PFSK-1 (cell line): Measurements from ENCODE around the gene USP7.

Experiments
- FOXP2 ChIP-seq: optimal IDR thresholded peaks from 2 replicates; pipeline ENCODE3; 2011; ENCODE audit warnings: borderline replicate concordance, control low read depth, inconsistent platforms; ENCODE audit not compliant: insufficient read depth; ENCODE audit errors: extremely low read length, extremely low read depth
- POLR2AphosphoS5 ChIP-seq: IDR thresholded peaks from 2 replicates; pipeline ENCODE4 v1.6.1; 2012; ENCODE audit warnings: low read depth, mild to moderate bottlenecking, control low read depth, low read length, moderate library complexity
- REST ChIP-seq, 2 experiments: IDR thresholded peaks; 2 replicates each; pipeline versions ENCODE4 v1.6.1 to v1.8.0; 2011 to 2012; ENCODE audit warnings: low read depth in 2 of 2, low read length in 2 of 2, control low read depth in 1 of 2, inconsistent platforms in 1 of 2, mild to moderate bottlenecking in 1 of 2, moderate library complexity in 1 of 2; ENCODE audit not compliant: insufficient read depth in 1 of 2
- SIN3A ChIP-seq: IDR thresholded peaks from 2 replicates; pipeline ENCODE4 v1.6.1; 2012; ENCODE audit warnings: mild to moderate bottlenecking, low read length, moderate library complexity, borderline replicate concordance; ENCODE audit not compliant: insufficient read depth
- TAF1 ChIP-seq: IDR thresholded peaks from 2 replicates; pipeline ENCODE4 v1.6.1; 2012; ENCODE audit warnings: low read length, control low read depth, borderline replicate concordance; ENCODE audit not compliant: insufficient read depth

USP7 gene

GRCh38 chr16:8868416-8869211 lies 95.1 kb downstream of the USP7 start, which contains the start of gene CARHSP1:
TSS of gene CARHSP1 (minus strand) at chr16:8869006. CDS start at chr16:8859328, 9,678 bp downstream.
- TF ChIP-seq TAF1 (peak; percentile 72; the same call in 1 of the 2 replicates), FOXP2 (peak; percentile 52), REST (IDR thresholded peaks at IDR 0.05; ENCODE audit: insufficient read depth in 1 of 2, low read depth in 2 of 2, low read length in 2 of 2) (0 out of 4 replicates have a peak, but pooled peaks of 1 of the 2 experiments have one; percentile 4), SIN3A (0 out of 2 replicates have a peak, but pooled peaks have one; percentile 11), POLR2AphosphoS5 (peak; percentile 85)

GRCh38 chr16:8867932-8868415 lies 95.7 kb downstream of the USP7 start:
- no peak for TF ChIP-seq POLR2AphosphoS5
- TF ChIP-seq SIN3A = no peak
- TF ChIP-seq FOXP2 = no peak
- no peak for TF ChIP-seq REST (IDR thresholded peaks at IDR 0.05; ENCODE audit: insufficient read depth in 1 of 2, low read depth in 2 of 2, low read length in 2 of 2)
- TF ChIP-seq TAF1 = no peak

- TF ChIP-seq FOXP2 (no peak), SIN3A (no peak), REST (IDR thresholded peaks at IDR 0.05; ENCODE audit: insufficient read depth in 1 of 2, low read depth in 2 of 2, low read length in 2 of 2) (no peak), TAF1 (no peak), POLR2AphosphoS5 (no peak)
Observed at GRCh38 chr16:8867216-8867931, 96.3 kb downstream of the USP7 start.

- no peak for TF ChIP-seq REST (IDR thresholded peaks at IDR 0.05; ENCODE audit: insufficient read depth in 1 of 2, low read depth in 2 of 2, low read length in 2 of 2)
- no peak for TF ChIP-seq FOXP2
- TF ChIP-seq SIN3A = no peak
- TF ChIP-seq POLR2AphosphoS5 = no peak
- no peak for TF ChIP-seq TAF1
Observed at GRCh38 chr16:8866884-8867215, 96.9 kb downstream of the USP7 start.
